Hepatocyte (in vitro differentiated cells): ENCODE measurements around the gene SH2B3. TPM values are rescaled to one million over a fixed set of nuclear protein-coding genes. Genes with fewer than 3 reads are reported as not detected.

Experiments used
- DNase-seq: peaks from one replicate; pipeline ENCODE4 v3.0.0-alpha.2; 2016; ENCODE audit warnings: low spot score
- H2AFZ ChIP-seq: fragments of 200-600 bp; sonication (generic); 2 replicates; pipeline ENCODE4 v1.6.0; 2016; ENCODE audit warnings: antibody characterized with exemption, mild to moderate bottlenecking
- H3K27ac ChIP-seq: fragments of 200-600 bp; sonication (generic); 2 replicates; pipeline ENCODE4 v1.5.1; 2016; ENCODE audit warnings: mild to moderate bottlenecking
- H3K27me3 ChIP-seq: fragments of 200-600 bp; sonication (generic); 2 replicates; pipeline ENCODE4 v1.6.1; 2016
- H3K36me3 ChIP-seq: fragments of 200-600 bp; sonication (generic); replicated peaks from 2 replicates; pipeline ENCODE4 v1.5.1; 2016; ENCODE audit warnings: low read depth; ENCODE audit not compliant: insufficient read depth
- H3K4me1 ChIP-seq: fragments of 200-600 bp; sonication (generic); 2 replicates; pipeline ENCODE4 v1.5.1; 2016; ENCODE audit warnings: mild to moderate bottlenecking, moderate library complexity; ENCODE audit not compliant: insufficient read depth
- H3K4me2 ChIP-seq: fragments of 200-600 bp; sonication (generic); 2 replicates; pipeline ENCODE4 v1.6.0; 2016
- H3K4me3 ChIP-seq: fragments of 200-600 bp; sonication (generic); 2 replicates; pipeline ENCODE4 v1.5.1; 2016; ENCODE audit warnings: mild to moderate bottlenecking
- H3K79me2 ChIP-seq: fragments of 200-600 bp; sonication (generic); 2 replicates; pipeline ENCODE4 v1.6.0; 2017; ENCODE audit warnings: mild to moderate bottlenecking
- H3K9me2 ChIP-seq: fragments of 200-600 bp; sonication (generic); replicated peaks from 2 replicates; pipeline ENCODE4 v1.6.0; 2017; ENCODE audit warnings: mild to moderate bottlenecking; ENCODE audit not compliant: insufficient read depth
- H3K9me3 ChIP-seq: fragments of 200-600 bp; sonication (generic); 2 replicates; pipeline ENCODE4 v1.5.1; 2016; ENCODE audit warnings: low read depth, mild to moderate bottlenecking
- H4K20me1 ChIP-seq: fragments of 200-600 bp; sonication (generic); 2 replicates; pipeline ENCODE4 v1.6.0; 2016; ENCODE audit warnings: mild to moderate bottlenecking; ENCODE audit not compliant: insufficient read depth, poor library complexity, severe bottlenecking
- EZH2 ChIP-seq: fragments of 200-600 bp; sonication (generic); IDR thresholded peaks from 2 replicates; pipeline ENCODE4 v1.6.1; 2016; ENCODE audit warnings: antibody characterized with exemption, mild to moderate bottlenecking, borderline replicate concordance
- EZH2phosphoT487 ChIP-seq: fragments of 200-600 bp; sonication (generic); IDR thresholded peaks from one replicate; pipeline ENCODE4 v1.6.1; 2018; ENCODE audit warnings: antibody characterized with exemption, mild to moderate bottlenecking, low read depth, moderate library complexity; ENCODE audit not compliant: unreplicated experiment, severe bottlenecking
- WGBS: methylation state at CpG from one replicate; pipeline ENCODE4 v1.1.6; 2016; ENCODE audit warnings: low lambda C conversion rate; ENCODE audit errors: missing lambda C conversion rate; 5-methylcytosine and 5-hydroxymethylcytosine counted together
- polyA plus RNA-seq: library from polyadenylated mRNA; unstranded; fragments of >200 nt; fragmentation: Nextera tagmentation; extraction: Ambion mirVana; gene quantifications from 2 replicates; pipeline ENCODE4 v1.2.1, GENCODE V29; 2016
- total RNA-seq: library from RNA; depleted of rRNA; stranded (reverse); fragments of >200 nt; gene quantifications from 2 replicates; pipeline ENCODE4 v1.2.3, GENCODE V29; 2014
- TF ChIP-seq, protein P1 (sequence below): fragments of 200-600 bp; sonication (generic); IDR thresholded peaks from 2 replicates; pipeline ENCODE4 v1.5.1; 2016; ENCODE audit warnings: antibody characterized with exemption, mild to moderate bottlenecking; ENCODE audit not compliant: poor library complexity

The SH2B3 gene
- total and polyA plus RNA-seq, 2 experiments from 2014 or later = 5.3 to 5.5 TPM

DNA sequence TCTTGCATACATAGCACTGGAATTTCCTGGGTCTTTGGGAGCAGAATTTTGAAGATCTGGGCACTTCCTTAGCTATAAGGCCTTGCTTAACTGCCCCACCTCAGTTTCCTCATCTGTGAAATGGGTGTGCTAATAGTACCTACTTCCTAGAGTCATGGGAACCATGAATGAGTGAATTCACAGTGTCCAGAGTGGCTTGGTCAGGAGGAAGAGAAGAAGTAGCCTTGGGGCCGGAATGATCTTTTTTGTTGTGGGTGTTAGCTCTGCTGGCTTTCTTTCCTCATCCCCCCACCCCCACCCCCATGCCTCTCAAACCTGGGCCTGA is 2.4 kb downstream of the SH2B3 start:
- Histone ChIP-seq H3K9me2 (no peaks in the 10 kb centered on the region), H3K4me1 (peaks cover 20% of the 10 kb centered on the region), H3K4me2 (no peak overlapping the region), H3K9me3 (no peaks in the 10 kb centered on the region), H3K79me2 (peaks cover 39% of the 10 kb centered on the region), H2AFZ (no peak overlapping the region), H3K27ac (no peak overlapping the region), H3K36me3 (no peaks in the 10 kb centered on the region), H3K4me3 (no peak overlapping the region), H3K27me3 (no peaks in the 10 kb centered on the region), H4K20me1 (peaks cover 3% of the 10 kb centered on the region)
- no peak for DNase-seq
- TF ChIP-seq, protein P1, sequence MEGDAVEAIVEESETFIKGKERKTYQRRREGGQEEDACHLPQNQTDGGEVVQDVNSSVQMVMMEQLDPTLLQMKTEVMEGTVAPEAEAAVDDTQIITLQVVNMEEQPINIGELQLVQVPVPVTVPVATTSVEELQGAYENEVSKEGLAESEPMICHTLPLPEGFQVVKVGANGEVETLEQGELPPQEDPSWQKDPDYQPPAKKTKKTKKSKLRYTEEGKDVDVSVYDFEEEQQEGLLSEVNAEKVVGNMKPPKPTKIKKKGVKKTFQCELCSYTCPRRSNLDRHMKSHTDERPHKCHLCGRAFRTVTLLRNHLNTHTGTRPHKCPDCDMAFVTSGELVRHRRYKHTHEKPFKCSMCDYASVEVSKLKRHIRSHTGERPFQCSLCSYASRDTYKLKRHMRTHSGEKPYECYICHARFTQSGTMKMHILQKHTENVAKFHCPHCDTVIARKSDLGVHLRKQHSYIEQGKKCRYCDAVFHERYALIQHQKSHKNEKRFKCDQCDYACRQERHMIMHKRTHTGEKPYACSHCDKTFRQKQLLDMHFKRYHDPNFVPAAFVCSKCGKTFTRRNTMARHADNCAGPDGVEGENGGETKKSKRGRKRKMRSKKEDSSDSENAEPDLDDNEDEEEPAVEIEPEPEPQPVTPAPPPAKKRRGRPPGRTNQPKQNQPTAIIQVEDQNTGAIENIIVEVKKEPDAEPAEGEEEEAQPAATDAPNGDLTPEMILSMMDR = no peak
- TF ChIP-seq EZH2 (no peak), EZH2phosphoT487 (no peak)
- 95% methylated on average over 1 of the region's 1 CpG for whole genome bisulfite sequencing

DNA sequence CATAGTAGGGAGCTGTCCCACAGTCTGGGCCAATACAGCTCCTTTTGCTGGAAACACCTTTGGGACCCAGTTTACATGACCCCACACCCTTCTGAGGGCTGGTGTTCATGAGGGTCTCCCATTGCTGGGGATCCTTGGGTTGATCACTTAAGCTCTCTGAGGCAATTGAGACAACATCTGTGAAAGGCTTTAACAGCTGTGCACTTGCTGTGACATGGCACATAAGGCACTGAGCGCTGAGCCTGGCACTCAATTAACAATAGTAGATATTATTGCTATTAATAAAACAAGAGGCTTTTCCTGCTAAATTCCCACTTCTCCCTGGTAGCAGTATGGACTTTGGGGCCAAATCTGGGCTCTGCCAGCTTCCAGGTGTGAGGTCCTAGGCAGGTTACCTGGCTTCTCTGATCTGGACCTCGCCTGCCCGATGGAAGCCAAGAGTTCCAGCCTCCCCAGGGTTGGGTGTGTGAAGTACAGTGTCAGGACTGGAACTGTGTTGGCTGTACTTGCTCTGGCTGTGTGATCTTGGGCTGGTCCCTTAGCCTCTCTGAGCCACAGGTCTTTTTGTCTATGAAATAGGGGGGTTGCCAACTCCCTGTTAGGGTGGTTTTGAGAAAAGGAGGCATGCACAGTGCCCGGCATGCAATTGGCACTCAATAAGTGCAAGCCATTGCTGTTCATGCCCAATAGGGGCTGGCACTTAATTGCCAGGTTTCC is 3.1 kb downstream of the SH2B3 start:
- no peak overlapping the region for H2AFZ ChIP-seq

DNA sequence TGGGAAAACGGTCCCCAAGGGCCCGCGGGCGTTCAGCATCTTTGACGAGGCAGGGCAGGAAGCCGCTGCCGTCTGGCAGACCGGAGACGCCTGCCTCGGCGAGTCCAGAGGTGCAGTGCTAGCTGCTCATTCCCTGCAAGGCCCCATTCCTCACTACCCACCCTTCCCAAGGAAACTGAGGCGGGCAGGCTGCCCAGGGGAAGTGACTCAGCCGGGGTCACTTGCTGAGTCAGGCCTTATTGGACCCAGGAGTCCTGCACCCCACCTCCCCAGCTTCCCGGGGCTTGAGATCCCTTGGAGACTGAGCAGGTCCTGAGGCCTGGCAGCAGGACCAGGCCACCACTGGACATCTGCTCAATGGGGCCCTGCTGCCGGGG is 3.7 kb downstream of the SH2B3 start:
- H3K4me3 ChIP-seq = no peak overlapping the region
- peak overlapping the region; percentile 11 for H3K4me2 ChIP-seq
- H3K36me3 ChIP-seq = no peaks in the 10 kb centered on the region
- peaks cover 20% of the 10 kb centered on the region for H3K4me1 ChIP-seq
- peaks cover 3% of the 10 kb centered on the region for H4K20me1 ChIP-seq
- no peaks in the 10 kb centered on the region for H3K27me3 ChIP-seq
- TF ChIP-seq, protein P1 = no peak
- TF ChIP-seq EZH2 (no peak), EZH2phosphoT487 (no peak)
- no peaks in the 10 kb centered on the region for H3K9me3 ChIP-seq
- H3K9me2 ChIP-seq = no peaks in the 10 kb centered on the region
- DNase-seq = no peak
- no peak overlapping the region for H3K27ac ChIP-seq
- no peak overlapping the region for H2AFZ ChIP-seq
- WGBS = 81% methylated on average over 15 of the region's 15 CpGs
- H3K79me2 ChIP-seq = peaks cover 39% of the 10 kb centered on the region

More for the DNA sequence above, 3.1 kb downstream of the SH2B3 start:
- peaks cover 39% of the 10 kb centered on the region for H3K79me2 ChIP-seq
- H3K27me3 ChIP-seq = no peaks in the 10 kb centered on the region
- H3K4me1 ChIP-seq = peaks cover 20% of the 10 kb centered on the region
- WGBS = 98% methylated on average over 4 of the region's 4 CpGs
- no peaks in the 10 kb centered on the region for H3K36me3 ChIP-seq
- no peak overlapping the region for H3K4me3 ChIP-seq
- no peaks in the 10 kb centered on the region for H3K9me3 ChIP-seq
- H3K9me2 ChIP-seq = no peaks in the 10 kb centered on the region
- H3K4me2 ChIP-seq = peak overlapping the region; percentile 11
- DNase-seq = no peak
- no peak for TF ChIP-seq EZH2
- TF ChIP-seq EZH2phosphoT487 = no peak
- TF ChIP-seq, protein P1 = no peak
- no peak overlapping the region for H3K27ac ChIP-seq
- peaks cover 3% of the 10 kb centered on the region for H4K20me1 ChIP-seq
